Measurements from ENCODE around the gene UGT1A9.

DNA sequence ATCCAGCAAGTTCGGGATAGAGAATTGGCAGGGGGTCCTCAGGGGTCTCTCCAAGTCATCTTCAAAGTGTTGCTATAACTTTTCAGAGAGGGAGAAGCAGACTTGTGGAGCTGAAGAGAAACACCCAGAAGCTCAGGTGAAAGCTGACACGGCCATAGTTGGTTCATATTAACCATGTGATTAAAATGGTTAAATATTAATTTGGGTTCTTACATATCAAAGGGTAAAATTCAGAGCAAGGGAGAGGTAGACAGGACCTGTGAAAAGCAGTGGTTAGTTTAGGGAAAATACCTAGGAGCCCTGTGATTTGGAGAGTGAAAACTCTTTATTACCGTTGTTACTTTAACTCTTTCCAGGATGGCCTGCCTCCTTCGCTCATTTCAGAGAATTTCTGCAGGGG lies 20.9 kb downstream of the UGT1A9 start, which contains the start of gene UGT1A6:
- TF ChIP-seq, protein P1, sequence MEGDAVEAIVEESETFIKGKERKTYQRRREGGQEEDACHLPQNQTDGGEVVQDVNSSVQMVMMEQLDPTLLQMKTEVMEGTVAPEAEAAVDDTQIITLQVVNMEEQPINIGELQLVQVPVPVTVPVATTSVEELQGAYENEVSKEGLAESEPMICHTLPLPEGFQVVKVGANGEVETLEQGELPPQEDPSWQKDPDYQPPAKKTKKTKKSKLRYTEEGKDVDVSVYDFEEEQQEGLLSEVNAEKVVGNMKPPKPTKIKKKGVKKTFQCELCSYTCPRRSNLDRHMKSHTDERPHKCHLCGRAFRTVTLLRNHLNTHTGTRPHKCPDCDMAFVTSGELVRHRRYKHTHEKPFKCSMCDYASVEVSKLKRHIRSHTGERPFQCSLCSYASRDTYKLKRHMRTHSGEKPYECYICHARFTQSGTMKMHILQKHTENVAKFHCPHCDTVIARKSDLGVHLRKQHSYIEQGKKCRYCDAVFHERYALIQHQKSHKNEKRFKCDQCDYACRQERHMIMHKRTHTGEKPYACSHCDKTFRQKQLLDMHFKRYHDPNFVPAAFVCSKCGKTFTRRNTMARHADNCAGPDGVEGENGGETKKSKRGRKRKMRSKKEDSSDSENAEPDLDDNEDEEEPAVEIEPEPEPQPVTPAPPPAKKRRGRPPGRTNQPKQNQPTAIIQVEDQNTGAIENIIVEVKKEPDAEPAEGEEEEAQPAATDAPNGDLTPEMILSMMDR (IDR thresholded peaks at IDR 0.05; ENCODE audit: borderline replicate concordance, extremely low read depth, low read length, poor library complexity, severe bottlenecking), result no peak
- no peak for TF ChIP-seq EZH2 (IDR thresholded peaks at IDR 0.05; ENCODE audit: borderline replicate concordance, low read depth, low read length, severe bottlenecking)

All from DND-41 (cell line).